NCI-H2171 (cell line): ENCODE measurements around the gene GALNT18.

Source experiments
- DNase-seq: peaks from one replicate; lab custom pipeline; 2025; lab: John Stamatoyannopoulos, UW

The GALNT18 gene

GRCh38 chr11:11528986-11529385, 92.8 kb downstream of the GALNT18 start:
- no peak for DNase-seq

DNA sequence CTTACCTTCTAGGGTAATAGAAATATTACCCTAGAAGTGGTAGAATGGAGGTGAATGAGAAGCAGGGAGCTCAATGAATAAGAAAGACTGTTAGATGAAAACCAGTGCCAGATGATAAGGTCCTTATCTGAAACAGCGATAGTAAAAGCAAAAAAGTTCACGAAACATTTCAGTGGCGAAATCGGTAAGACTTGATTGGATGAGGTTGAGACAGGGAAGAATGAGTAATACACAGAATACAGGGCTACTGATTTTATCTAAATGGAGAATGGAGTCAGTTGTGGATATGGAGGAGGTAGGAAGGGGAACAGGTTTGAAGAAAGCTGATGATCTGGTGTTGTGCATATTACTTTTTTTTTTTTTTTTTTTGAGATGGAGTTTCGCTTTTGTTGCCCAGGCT, 96.5 kb downstream of the GALNT18 start:
- DNase-seq = no peak

DNA sequence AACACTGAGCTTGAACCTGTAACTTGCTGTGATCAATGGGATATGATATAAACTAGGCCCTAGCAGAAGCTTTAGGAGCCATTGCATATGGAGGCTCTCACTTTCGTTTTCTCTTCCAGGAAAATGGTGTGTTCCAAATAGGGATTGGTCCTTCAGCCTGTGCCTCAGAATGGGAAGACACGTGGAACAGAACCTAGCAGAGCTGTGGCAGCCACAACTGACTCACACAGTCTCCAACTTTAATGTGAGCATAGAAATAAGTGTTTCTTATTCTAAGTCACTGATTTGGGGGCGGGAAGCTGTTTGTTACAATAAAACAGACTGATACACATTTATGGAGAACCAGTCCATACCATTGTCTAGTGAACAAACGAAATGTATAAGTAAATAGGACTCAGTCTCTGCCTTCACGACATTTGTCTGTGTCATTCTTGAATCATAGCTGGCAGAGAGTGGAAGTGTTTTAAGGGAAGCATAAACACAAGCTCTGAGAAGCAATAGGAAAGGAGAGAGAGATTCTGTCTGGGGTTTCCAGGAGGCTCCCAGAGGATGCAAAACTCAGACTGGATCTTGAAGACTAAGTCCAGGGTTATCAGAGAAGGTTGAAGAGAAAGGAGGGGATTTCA, 97.3 kb downstream of the GALNT18 start:
- no peak for DNase-seq

GRCh38 chr11:11522591-11522990, 99.2 kb downstream of the GALNT18 start:
- no peak for DNase-seq

DNA sequence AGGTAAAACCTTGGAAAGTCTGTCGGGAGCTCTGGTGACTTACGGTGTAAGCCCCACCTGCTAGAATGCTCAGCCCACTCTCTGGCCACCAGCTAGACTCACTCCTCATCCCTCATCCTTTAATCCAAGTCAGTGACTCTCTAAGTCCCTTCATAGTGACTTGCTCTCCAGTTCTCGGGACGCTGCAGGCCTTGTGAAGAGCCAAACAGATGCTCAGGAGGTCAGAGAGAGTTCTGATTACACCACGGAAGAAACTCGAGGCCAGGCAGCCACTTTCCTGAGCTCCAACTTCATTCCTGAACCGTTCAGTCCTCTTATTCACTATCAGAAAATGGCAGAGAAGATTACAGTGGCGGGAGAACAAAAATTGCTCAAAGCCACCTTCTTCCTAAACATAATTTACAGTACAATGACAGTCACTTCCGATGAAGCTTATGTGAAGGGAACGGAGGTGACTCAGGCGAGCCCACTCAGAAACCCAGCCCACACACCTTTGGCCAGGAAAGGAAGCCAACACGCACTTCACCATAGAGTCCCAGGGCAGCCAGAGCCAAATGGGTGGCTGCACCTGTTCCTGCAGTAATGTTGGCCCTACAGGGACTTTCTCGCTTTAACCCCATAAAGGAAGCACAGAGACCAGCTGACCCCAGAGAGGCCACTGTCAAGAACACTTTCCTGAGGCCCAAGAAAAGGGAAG, 100.4 kb downstream of the GALNT18 start:
- no peak for DNase-seq

DNA sequence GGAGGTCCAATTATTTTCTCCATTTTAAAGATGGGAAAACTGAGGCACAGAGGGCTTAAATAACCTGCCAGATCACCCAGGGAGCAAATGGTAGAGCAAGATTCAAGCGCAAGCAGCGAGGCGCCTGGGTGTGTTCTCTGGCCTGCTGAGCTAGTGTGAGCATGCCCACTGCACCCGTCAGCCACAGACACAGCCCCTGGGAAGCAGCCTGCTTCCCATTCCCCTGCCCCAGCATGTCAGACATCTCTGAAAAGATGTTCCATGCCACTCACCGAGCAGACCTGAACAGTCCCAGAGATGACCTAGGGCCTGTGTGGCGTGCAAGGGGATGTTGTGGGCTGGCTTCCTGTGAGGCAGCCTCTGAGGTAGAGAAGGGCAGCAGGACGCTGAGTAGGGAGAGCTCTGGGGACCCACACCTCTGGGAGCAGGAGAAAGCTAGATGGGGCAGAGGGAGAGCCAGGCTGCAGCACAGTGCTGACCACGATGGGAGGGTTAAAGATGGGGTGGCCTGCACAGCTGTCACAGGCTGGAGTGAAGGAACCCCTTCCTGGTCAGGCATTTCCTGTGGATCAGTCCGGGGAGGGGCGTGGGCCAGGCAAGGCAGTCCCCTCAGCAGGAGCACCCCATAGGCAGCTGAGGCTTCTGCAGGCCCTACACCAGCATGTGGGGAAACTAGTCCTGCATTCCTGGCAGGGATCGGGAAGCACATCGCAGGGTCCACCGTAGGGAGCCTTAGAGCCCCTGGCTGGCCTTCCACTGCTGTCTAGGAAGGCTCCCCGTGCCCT, 101.4 kb downstream of the GALNT18 start:
- DNase-seq = no peak

DNA sequence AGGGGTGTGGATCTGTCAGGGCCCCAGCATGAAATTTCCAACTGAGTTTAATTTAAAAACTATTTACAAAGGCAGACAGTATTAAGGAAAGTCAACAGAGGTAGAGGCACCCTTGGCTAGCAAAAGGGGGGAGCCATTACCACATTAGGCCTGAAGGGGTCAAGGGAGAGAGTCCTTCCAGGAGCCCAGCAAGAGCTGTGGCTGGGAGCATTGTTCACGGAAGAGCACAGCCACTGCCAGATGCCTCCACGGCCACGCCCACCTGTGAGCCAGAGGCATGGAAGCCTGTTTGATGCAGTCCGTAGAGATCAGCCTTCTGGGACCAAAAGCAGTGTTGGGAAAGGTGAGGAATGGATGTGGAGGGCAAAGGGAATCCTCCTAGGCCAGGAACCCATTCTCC, 102.6 kb downstream of the GALNT18 start:
- DNase-seq = no peak

GRCh38 chr11:11514246-11514645, 107.6 kb downstream of the GALNT18 start:
- no peak for DNase-seq

DNA sequence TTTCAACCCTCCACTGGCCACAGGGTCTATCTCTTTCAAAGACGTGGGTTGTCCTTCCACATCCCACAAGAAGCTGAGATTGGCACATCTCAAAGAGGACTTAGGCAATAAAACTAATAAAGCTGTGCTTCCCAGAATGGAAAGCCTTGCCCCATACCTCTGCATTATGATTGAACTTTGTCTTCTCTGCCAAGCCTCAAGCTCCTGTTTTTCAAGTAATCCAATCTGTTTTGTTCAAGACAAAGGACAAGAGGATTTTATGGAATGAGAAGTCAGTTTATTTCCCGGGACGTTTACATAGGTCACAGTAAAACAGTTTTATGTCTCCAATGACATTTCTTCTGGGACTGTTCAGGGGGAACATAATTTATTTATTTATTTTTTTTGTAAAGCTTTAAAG, 108.4 kb downstream of the GALNT18 start:
- DNase-seq = no peak

GRCh38 chr11:11512929-11513328, 108.9 kb downstream of the GALNT18 start:
- DNase-seq = no peak

GRCh38 chr11:11512502-11512901, 109.3 kb downstream of the GALNT18 start:
- no peak for DNase-seq

DNA sequence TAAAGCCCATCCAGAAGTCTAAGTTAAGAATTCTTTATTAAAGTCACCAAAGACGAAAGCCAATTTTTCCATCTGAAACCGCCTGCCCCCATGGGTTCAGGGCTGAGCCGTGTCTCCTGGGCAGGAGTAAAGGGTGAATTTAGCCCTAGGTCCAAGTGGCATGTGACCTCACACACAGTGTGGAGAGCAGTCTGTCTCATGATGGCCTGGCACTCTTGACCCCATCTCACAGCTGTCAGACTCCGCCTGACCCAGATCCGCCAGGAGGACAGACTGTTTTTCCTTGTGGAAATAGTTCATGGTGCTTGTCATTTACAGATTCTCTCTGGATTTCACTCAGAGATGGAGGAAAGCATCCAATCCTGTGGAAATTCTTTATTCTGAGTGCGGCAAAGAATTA, 109.7 kb downstream of the GALNT18 start:
- DNase-seq = no peak

- peak; percentile 61 for DNase-seq
Observed at GRCh38 chr11:11510939-11511338, 110.9 kb downstream of the GALNT18 start.

DNA sequence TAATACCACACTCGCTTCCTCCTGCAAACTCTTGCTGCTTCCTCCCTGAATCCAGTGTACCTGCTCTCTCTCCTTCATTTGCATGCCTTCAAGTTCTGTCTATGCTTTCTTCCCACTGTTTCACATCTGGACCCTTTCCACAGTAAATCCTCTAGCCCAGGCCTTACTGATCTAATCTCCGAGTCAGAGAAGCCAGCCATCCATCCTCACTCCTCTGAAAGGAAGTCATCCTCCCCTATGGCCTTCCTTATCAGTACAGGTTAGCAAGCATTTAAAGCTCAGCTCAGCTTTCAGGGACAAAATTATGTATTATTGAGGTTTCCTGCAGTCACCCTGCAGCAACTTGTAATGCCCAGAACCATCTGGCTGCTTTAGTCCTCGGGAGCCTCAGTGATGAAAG, 116.1 kb downstream of the GALNT18 start:
- no peak for DNase-seq

- no peak for DNase-seq
Observed at GRCh38 chr11:11505190-11505589, 116.6 kb downstream of the GALNT18 start.

DNA sequence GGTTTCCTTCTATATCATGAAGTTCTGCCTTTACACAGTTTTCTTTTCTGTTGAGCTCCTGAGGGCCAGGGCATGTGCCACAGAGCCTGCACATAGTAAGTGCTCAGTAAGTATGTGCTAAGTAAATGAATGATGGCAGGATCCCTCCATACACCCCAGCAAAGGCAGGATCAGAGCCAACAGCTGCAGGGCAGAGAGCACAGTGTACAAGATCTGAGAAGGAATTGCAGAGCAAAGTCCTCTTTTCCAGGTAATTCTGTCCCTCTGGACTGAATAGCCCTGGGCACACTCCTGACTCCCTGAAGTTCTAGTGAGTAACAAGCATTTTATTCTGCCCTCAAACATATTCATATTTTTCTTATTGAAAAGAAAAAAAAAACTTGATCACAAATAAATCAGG, 117.7 kb downstream of the GALNT18 start:
- DNase-seq = no peak

DNA sequence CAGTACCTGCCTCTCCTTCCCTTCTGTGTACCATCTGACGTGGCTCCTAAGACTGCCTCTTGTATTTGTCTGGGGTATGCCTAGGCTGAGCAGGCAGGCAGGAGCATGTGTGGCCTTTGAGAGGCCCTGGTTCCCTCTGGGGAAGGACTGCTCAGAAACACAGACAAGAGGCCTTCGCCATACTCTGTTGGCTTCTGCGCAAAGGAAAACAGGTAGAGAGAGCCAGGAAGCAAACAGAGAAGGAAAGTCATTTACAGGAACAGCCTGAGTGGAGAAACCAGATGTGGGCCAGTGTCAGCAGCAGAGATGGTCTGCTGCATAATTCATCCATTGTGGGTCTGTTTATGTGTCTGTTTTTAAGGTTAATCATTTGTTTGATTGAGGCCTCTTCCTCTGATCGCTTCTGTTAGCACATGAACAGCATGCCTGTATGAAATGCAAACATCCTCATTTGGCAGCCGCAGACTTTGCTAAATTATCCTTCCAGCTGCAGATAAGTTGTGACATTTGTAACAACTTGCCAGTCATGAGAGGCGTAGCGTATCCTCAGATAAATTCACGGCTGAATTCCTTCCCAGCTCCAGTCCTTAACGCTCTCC, 119.4 kb downstream of the GALNT18 start:
- DNase-seq = peak; percentile 24

DNA sequence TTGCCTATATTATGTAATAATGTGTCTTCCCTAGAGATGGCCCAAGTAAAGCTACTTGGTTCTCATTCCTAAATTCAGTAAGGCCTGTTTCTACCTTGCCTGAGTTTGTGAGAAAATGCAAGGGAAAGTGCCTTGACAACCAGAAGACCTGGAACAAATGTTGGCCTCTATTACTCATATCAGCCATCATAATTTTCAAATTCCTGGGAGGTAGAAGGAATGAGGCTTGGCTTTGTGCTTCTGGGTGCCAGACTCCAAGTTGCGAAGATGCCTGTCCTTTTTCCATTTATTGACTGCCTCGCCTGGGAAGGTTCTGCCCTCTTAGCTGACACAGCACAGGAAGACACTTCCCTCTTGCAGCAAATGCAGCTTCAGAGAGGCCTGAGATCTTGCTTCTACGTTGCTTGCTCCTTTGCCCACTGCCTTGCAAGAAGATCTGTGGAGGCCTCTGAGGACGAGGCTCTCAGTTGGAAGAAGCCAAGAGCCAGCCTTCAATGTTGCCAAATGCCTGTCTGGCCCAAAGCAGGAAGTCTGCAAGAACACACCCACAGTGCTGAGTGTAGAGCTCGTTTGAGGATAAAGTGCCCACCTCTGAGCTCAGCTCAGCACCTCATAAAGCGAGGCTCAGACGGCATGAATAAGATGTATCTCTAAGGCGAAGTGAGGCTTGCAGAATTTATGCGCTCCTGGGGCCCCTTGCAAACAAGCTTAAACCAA, 120.1 kb downstream of the GALNT18 start:
- no peak for DNase-seq

DNA sequence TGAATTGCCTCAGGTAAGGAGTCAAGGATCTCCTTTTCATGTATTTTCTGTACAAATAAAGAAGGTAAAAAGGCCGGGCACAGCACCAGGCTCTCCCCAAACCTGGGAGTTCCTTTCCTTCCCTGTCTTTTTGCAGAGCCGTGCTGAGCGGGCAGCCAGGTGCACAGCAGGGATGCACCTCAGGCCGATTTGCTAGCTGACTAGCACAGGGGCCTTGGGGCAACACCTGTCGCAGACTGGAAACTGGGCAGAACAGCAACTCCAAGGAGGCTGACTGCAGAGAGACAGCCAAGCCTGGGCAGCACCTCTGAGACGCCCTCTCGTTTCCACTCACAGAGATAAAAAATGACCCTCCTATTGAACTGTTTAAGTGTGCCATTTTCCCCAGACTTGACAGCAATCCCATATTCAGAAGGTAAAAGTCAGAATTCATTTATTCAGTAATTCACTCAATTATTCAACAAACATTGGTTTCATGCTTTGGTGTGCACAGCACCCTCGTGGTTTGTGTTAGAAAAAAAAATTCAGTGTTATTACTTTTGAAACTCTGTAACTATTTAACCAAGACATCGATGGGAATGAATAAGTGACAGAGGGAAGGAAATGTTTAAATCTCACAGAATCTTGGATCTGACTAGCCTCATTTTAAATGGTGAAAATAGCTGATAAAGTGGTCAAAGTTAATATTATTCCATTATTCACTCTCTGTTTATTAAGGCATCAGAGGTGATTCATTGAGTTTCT, 120.9 kb downstream of the GALNT18 start:
- no peak for DNase-seq

DNA sequence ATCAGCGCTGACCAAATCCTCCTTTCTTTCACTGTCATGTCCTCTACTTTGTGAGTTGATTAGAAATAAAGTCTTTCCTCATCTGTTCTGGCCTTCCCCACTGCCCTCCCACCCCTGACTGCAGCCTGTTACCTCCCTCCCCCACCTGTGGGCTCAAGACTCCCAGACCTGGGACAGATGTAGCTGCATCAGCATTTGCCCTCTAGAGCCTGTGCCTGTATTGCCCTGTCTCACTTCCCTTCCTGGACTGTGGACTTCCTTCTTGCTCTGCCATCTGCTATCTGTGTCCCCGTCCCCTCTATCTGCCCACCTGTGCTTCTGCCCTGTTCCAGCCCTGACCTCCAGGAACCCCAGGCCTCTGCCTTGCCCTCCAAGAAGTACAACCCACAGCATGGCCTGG, 122.5 kb downstream of the GALNT18 start:
- DNase-seq = no peak

DNA sequence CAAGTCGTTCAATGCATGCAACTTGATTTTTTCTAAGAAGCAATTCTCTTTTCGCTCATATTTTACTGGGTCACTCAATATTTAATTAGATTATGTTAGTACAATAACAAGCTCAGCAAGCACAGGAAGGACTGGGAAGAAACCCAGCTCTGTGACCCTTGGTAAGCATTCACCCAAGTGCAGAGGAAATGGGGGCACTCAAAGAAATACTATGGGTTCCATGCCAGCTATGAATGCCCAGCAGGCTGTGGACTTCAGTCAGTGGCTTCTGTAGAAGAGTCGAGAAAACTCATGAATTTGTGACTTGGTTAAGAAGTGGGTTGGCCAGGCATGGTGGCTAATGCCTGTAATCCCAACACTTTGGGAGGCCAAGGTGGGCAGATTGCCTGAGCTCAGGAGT, 123.6 kb downstream of the GALNT18 start:
- no peak for DNase-seq
